AG04450 (cell line): ENCODE results near the gene DPP7. TPM values are rescaled to one million over a fixed set of nuclear protein-coding genes. Genes with fewer than 3 reads are reported as not detected.

Source experiments
- CTCF ChIA-PET: fragments of 300-600, 350-600 bp; formaldehyde crosslinking; extraction: SDS; loops from one replicate; lab custom pipeline; 2022; ENCODE audit warnings: antibody characterized with exemption, inconsistent platforms; lab: Charles Lee
- POLR2A ChIA-PET: fragments of 350-600 bp; formaldehyde crosslinking; extraction: SDS; loops from one replicate; lab custom pipeline; 2021; ENCODE audit warnings: antibody characterized with exemption, inconsistent platforms; lab: Yijun Ruan, JAX
- DNase-seq: peaks from one replicate; pipeline ENCODE4 v3.0.0-alpha.2; 2011; ENCODE audit warnings: low read depth, low spot score
- H3K27ac ChIP-seq: one replicate; pipeline ENCODE4 v1.5.1; 2012; ENCODE audit warnings: low read depth, low read length, control low read depth
- H3K27me3 ChIP-seq: one replicate; pipeline ENCODE4 v1.6.0; 2012; ENCODE audit warnings: low read length; ENCODE audit not compliant: control insufficient read depth, insufficient read depth
- H3K4me3 ChIP-seq: 2 replicates; pipeline ENCODE4 v1.5.1; 2011; ENCODE audit warnings: mild to moderate bottlenecking, low read depth, low read length, control low read depth
- H3K9me3 ChIP-seq: 2 replicates; pipeline ENCODE4 v1.5.1; 2012; ENCODE audit warnings: low read length; ENCODE audit not compliant: control insufficient read depth, insufficient read depth
- polyA plus RNA-seq: library from polyadenylated mRNA; depleted of rRNA; stranded (reverse); fragments of >200 nt; gene quantifications from 2 replicates; pipeline ENCODE4 v1.2.3, GENCODE V29; 2011
- TF ChIP-seq, protein P1 (sequence below): IDR thresholded peaks from 2 replicates; pipeline ENCODE4 v1.5.1; 2011; ENCODE audit warnings: low read depth, low read length, control low read depth, inconsistent platforms

The DPP7 gene
- polyA plus RNA-seq, 1 experiment, result 30.6 TPM

DNA sequence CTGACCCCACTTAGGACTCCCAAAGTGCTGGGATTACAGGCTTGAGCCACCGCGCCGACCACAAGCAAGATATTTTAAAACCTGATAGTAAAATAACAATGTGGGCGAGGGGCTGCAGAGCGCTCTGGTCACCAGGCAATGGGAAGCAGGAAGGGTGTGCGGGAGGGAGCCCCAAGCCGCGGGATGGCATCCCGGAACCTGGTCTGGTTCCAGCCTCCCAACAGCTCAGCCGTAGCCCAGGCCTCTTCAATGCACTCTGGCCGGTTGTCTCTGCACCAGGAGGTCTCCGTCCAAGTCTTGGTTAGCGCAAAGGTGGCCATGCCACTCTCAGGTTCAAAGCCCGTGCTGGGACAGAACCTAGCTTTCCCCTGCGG lies 37.9 kb downstream of the DPP7 start:
- Histone ChIP-seq H3K9me3 (no peaks in the 10 kb centered on the region; the same call in 1 of the 2 replicates), H3K27me3 (no peaks in the 10 kb centered on the region), H3K4me3 (peak overlapping the region; percentile 51; the same call in 1 of the 2 replicates), H3K27ac (no peak overlapping the region)
- no peak for DNase-seq
- ChIA-PET POLR2A (interaction anchor here (0.8 kb wide), 1 partner anchor 10 kb away, joined by 3 read pairs; the partner anchor contains the start of gene MAN1B1), CTCF (interaction anchor here (1.0 kb wide), 1 partner anchor 9 kb away, joined by 3 read pairs; no protein-coding TSS in a partner anchor)
- TF ChIP-seq, protein P1, sequence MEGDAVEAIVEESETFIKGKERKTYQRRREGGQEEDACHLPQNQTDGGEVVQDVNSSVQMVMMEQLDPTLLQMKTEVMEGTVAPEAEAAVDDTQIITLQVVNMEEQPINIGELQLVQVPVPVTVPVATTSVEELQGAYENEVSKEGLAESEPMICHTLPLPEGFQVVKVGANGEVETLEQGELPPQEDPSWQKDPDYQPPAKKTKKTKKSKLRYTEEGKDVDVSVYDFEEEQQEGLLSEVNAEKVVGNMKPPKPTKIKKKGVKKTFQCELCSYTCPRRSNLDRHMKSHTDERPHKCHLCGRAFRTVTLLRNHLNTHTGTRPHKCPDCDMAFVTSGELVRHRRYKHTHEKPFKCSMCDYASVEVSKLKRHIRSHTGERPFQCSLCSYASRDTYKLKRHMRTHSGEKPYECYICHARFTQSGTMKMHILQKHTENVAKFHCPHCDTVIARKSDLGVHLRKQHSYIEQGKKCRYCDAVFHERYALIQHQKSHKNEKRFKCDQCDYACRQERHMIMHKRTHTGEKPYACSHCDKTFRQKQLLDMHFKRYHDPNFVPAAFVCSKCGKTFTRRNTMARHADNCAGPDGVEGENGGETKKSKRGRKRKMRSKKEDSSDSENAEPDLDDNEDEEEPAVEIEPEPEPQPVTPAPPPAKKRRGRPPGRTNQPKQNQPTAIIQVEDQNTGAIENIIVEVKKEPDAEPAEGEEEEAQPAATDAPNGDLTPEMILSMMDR, result no peak

DNA sequence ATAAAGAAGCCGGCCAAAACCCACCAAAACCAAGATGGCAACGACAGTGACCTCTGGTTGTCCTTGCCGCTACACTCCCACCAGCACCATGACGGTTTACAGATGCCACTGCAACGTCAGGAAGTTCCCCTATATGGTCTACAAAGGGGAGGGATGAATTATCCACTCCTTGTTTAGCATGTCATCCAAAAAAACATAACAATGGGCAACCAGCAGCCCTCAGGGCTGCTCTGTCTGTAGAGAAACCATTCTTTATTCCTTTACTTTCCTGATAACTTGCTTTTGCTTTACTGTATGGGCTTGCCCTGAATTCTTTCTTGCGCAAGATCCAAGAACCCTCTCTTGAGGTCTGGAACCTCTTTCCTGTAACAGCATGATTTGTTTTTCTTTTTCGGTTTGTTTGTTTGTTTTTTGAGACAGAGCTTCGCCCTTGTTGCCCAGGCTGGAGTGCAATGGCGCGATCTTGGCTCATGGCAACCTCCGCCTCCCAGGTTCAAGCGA lies 39.2 kb downstream of the DPP7 start:
- no peak for DNase-seq
- TF ChIP-seq, protein P1, result no peak
- Histone ChIP-seq H3K4me3 (no peak overlapping the region), H3K27me3 (no peaks in the 10 kb centered on the region), H3K27ac (no peak overlapping the region), H3K9me3 (no peaks in the 10 kb centered on the region; the same call in 1 of the 2 replicates)
- CTCF ChIA-PET, result interaction anchor here (1.1 kb wide), 1 partner anchor 11 kb away, joined by 4 read pairs; no protein-coding TSS in a partner anchor
- POLR2A ChIA-PET, result interaction anchor here (0.6 kb wide), 1 partner anchor 64 kb away, joined by 3 read pairs; no protein-coding TSS in a partner anchor

DNA sequence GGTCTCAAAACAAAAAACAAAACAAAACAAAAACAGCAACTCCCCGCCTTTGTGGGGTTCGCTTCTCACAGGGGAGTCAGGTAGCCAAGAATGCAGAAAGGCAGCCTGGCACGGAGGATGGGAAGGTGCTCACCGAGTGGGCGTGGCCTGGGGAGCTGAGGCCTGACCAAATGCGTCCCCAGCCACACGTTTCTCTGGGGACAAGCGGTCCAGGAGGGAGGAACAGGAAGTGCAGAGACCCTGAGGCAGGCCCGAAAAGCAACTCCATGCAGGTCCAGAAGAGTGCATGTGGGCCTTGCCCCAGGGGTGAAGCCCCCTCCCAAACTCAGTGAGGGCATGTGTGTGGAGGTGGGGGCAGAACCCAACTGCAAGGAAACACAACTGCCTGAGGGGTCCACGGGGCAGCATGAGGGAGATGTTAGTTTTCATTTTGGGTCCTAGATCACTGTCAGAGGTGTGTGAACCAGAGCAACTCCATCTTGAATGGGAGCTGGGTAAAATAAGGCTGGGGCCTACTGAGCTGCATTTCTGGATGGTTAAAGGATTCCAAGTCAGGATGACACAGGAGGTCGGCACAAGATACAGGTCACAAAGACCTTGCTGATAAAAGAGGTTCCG lies 39.8 kb downstream of the DPP7 start:
- POLR2A ChIA-PET, result no interaction called here
- Histone ChIP-seq H3K4me3 (no peak overlapping the region), H3K27me3 (no peaks in the 10 kb centered on the region), H3K27ac (no peak overlapping the region), H3K9me3 (no peaks in the 10 kb centered on the region; the same call in 1 of the 2 replicates)
- no peak for DNase-seq
- TF ChIP-seq, protein P1, result no peak
- CTCF ChIA-PET, result interaction anchor here (1.1 kb wide), 1 partner anchor 11 kb away, joined by 4 read pairs; no protein-coding TSS in a partner anchor

DNA sequence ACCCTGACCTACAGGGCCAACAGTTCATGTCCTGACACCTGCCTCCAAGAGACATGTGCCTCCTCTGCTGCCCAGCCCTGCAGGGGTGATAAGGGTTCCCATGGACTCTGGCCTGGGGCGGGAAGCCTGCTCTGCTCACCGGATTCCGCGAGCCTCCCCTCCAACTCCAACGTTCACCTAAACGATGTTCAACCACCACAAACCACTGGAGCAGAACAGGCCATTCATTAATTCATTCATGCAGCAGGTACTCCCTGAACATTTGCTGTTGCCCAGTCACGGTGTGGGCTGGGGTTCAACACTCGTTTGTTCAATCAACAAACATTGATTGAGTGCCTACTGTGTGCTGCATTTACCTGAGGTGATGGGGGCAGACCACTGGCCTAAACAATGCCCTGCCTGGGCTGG lies 40.5 kb downstream of the DPP7 start:
- TF ChIP-seq, protein P1, result no peak
- ChIA-PET POLR2A (no interaction called here), CTCF (no interaction called here)

DNA sequence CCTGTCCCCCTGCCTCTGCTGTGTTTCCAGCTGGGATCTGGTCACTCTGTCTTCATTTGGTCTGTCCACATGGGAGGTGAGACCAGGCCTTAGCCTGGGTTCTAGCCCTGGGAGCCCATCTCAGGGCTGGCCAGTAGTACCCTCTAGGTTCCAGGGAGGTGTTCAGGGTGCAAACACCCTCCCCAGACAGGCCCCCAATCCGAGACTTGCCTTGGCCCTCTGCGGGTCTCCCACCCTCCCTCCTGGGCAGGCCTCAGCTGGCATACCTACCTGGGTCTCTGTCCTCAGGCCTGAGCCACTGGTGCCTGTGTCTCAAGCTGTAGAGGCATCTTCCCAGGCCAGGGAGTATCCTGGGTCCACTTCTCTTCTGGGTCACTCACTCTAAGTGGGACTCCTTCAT lies 43.3 kb downstream of the DPP7 start:
- H3K4me3 ChIP-seq, result no peak overlapping the region
- CTCF ChIA-PET, result interaction anchor here (1.4 kb wide), 2 partner anchors 24 to 42 kb away, joined by 3 to 6 read pairs; no protein-coding TSS in a partner anchor
- DNase-seq, result no peak

More for the DNA sequence above, 40.5 kb downstream of the DPP7 start:
- no peak for DNase-seq
- no peak overlapping the region for H3K27ac ChIP-seq
- no peak overlapping the region for H3K4me3 ChIP-seq
- no peaks in the 10 kb centered on the region for H3K27me3 ChIP-seq
- no peaks in the 10 kb centered on the region; the same call in 1 of the 2 replicates for H3K9me3 ChIP-seq

More for the DNA sequence above, 43.3 kb downstream of the DPP7 start:
- Histone ChIP-seq H3K27ac (no peak overlapping the region), H3K27me3 (no peaks in the 10 kb centered on the region), H3K9me3 (no peaks in the 10 kb centered on the region; the same call in 1 of the 2 replicates)
- POLR2A ChIA-PET, result interaction anchor here (1.3 kb wide), 2 partner anchors 170 to 343 kb away, joined by 4 read pairs; partner anchors contain the start of gene TUBB4B
- TF ChIP-seq, protein P1, result no peak
